Thymus (tissue), 14 donors: ENCODE results near the gene NUDCD3. TPM values are rescaled to one million over a fixed set of nuclear protein-coding genes. Genes with fewer than 3 reads are reported as not detected.
A peak's percentile ranks its signal among the peaks of the same experiment; 100 is the strongest.

Experiments used
- DNase-seq, 9 donors: peaks; one replicate each; pipeline ENCODE4 v3.0.0-alpha.2; 2013; ENCODE audit warnings: low spot score in 9 of 9, low read depth in 6 of 9, missing footprints in 1 of 9
- H3K27ac ChIP-seq, 2 donors: one replicate each; pipeline ENCODE4 v1.5.1; 2013; ENCODE audit warnings: control low read depth in 1 of 2, low read depth in 1 of 2, low read length in 1 of 2, mild to moderate bottlenecking in 1 of 2, moderate library complexity in 1 of 2
- H3K27me3 ChIP-seq, 2 donors: one replicate each; pipeline ENCODE4 v1.5.1; 2013; ENCODE audit warnings: low read length in 1 of 2; ENCODE audit not compliant: control insufficient read depth in 2 of 2, insufficient read depth in 1 of 2
- H3K36me3 ChIP-seq, 2 donors: one replicate each; pipeline ENCODE4 v1.5.1; 2013; ENCODE audit warnings: low read length in 1 of 2, mild to moderate bottlenecking in 1 of 2, moderate library complexity in 1 of 2; ENCODE audit not compliant: control insufficient read depth in 2 of 2, insufficient read depth in 2 of 2
- H3K4me1 ChIP-seq, 2 donors: one replicate each; pipeline ENCODE4 v1.5.1; 2013; ENCODE audit warnings: low read length in 2 of 2; ENCODE audit not compliant: control insufficient read depth in 2 of 2, insufficient read depth in 2 of 2
- H3K4me3 ChIP-seq, 2 donors: one replicate each; pipeline ENCODE4 v1.5.1; 2013; ENCODE audit warnings: low read length in 2 of 2, control low read depth in 1 of 2, mild to moderate bottlenecking in 1 of 2
- H3K9me3 ChIP-seq, 2 donors: one replicate each; pipeline ENCODE4 v1.5.1; 2013; ENCODE audit warnings: low read length in 1 of 2, mild to moderate bottlenecking in 1 of 2; ENCODE audit not compliant: control insufficient read depth in 2 of 2, insufficient read depth in 1 of 2
- WGBS: extraction: QIAGEN DNeasy Blood & Tissue Kit; methylation state at CpG from one replicate; pipeline ENCODE4 v1.1.7; 2013; 5-methylcytosine and 5-hydroxymethylcytosine counted together
- long read RNA-seq, 10 donors: transcript quantifications; one replicate each; lab custom pipeline, GENCODE V29; 2026
- polyA plus RNA-seq: library from polyadenylated mRNA; stranded (reverse); fragments of 200-250 nt; gene quantifications from one replicate; pipeline ENCODE4 v1.2.3, GENCODE V29; 2013
- total RNA-seq: library from RNA; stranded (reverse); fragments of 120-200 nt; gene quantifications from one replicate; pipeline ENCODE4 v1.2.4, GENCODE V29; 2013
- donor health status: healthy.

Gene NUDCD3
- total RNA-seq, result 32.9 TPM
- 33.9 TPM for polyA plus RNA-seq
- long read RNA-seq, donor 1, result 0 reads
- long read RNA-seq, donor 2, result 0 reads
- long read RNA-seq, donor 3, full-length matches to known transcripts, result 11 of 11 reads
- long read RNA-seq, donor 3, partial matches to known transcripts, result 0 of 11 reads
- long read RNA-seq, donor 3, other reads (novel, unspliced or antisense), result 0 of 11 reads
- long read RNA-seq, donor 4, full-length matches to known transcripts, result 6 of 858 reads
- long read RNA-seq, donor 4, partial matches to known transcripts, result 852 of 858 reads
- long read RNA-seq, donor 4, other reads (novel, unspliced or antisense), result 0 of 858 reads
- long read RNA-seq, donor 5, full-length matches to known transcripts, result 15 of 1,852 reads
- long read RNA-seq, donor 5, partial matches to known transcripts, result 1,824 of 1,852 reads
- long read RNA-seq, donor 5, other reads (novel, unspliced or antisense), result 13 of 1,852 reads
- long read RNA-seq, donor 6, full-length matches to known transcripts, result 10 of 10 reads
- long read RNA-seq, donor 6, partial matches to known transcripts, result 0 of 10 reads
- long read RNA-seq, donor 6, other reads (novel, unspliced or antisense), result 0 of 10 reads
- long read RNA-seq, donor 7, full-length matches to known transcripts, result 11 of 18 reads
- long read RNA-seq, donor 7, partial matches to known transcripts, result 7 of 18 reads
- long read RNA-seq, donor 7, other reads (novel, unspliced or antisense), result 0 of 18 reads
- long read RNA-seq, donor 8, full-length matches to known transcripts, result 2 of 2 reads
- long read RNA-seq, donor 8, partial matches to known transcripts, result 0 of 2 reads
- long read RNA-seq, donor 8, other reads (novel, unspliced or antisense), result 0 of 2 reads
- long read RNA-seq, donor 9, full-length matches to known transcripts, result 1 of 1 reads
- long read RNA-seq, donor 9, partial matches to known transcripts, result 0 of 1 reads
- long read RNA-seq, donor 9, other reads (novel, unspliced or antisense), result 0 of 1 reads
- long read RNA-seq, donor 10, full-length matches to known transcripts, result 2 of 7 reads
- long read RNA-seq, donor 10, partial matches to known transcripts, result 0 of 7 reads
- long read RNA-seq, donor 10, other reads (novel, unspliced or antisense), result 5 of 7 reads

GRCh38 chr7:44490351-44491200 is at the start of gene NUDCD3:
TSS of gene NUDCD3 (minus strand) at chr7:44490658. CDS start at chr7:44490600, 58 bp downstream.
- H3K4me1 ChIP-seq, result peaks cover 7 to 8% of the 10 kb centered on the region in 2 donors

GRCh38 chr7:44539669-44540506 is 49.4 kb upstream of the NUDCD3 start:
- 96% methylated on average over 27 of the region's 27 CpGs for WGBS
- Histone ChIP-seq H3K9me3 (no peaks in the 10 kb centered on the region), H3K4me1 (no peaks in the 10 kb centered on the region), H3K36me3 (no peaks in the 10 kb centered on the region), H3K4me3 (no peak overlapping the region), H3K27ac (no peak overlapping the region), H3K27me3 (no peaks in the 10 kb centered on the region)
- DNase-seq, result no peak

More at GRCh38 chr7:44490351-44491200, at the start of gene NUDCD3:
- Histone ChIP-seq H3K27ac (peak within 1 kb of the TSS; percentile 93 to 95), H3K9me3 (no peaks in the 10 kb centered on the region), H3K4me3 (peak within 1 kb of the TSS; percentile 78 to 89), H3K36me3 (peaks cover 0 to 3% of the 10 kb centered on the region in 2 donors), H3K27me3 (peaks cover 0 to 2% of the 10 kb centered on the region in 2 donors)
- under 1% methylated on average over 63 of the region's 63 CpGs for WGBS
- peak; percentile 72 to 94 (median 85) for DNase-seq

GRCh38 chr7:44538798-44539668 is 48.6 kb upstream of the NUDCD3 start:
- Histone ChIP-seq H3K4me1 (no peaks in the 10 kb centered on the region), H3K27ac (no peak overlapping the region), H3K36me3 (no peaks in the 10 kb centered on the region), H3K4me3 (no peak overlapping the region), H3K27me3 (no peaks in the 10 kb centered on the region), H3K9me3 (no peaks in the 10 kb centered on the region)
- no peak for DNase-seq
- WGBS, result 95% methylated on average over 32 of the region's 32 CpGs

- WGBS, result 95% methylated on average over 17 of the region's 17 CpGs
- DNase-seq, result no peak
Measured at GRCh38 chr7:44538093-44538797, 47.8 kb upstream of the NUDCD3 start.

GRCh38 chr7:44537442-44537841 is 47.0 kb upstream of the NUDCD3 start:
- Histone ChIP-seq H3K27ac (no peak overlapping the region), H3K4me3 (no peak overlapping the region), H3K36me3 (no peaks in the 10 kb centered on the region), H3K27me3 (no peaks in the 10 kb centered on the region), H3K9me3 (no peaks in the 10 kb centered on the region), H3K4me1 (no peaks in the 10 kb centered on the region)
- no peak for DNase-seq
- 97% methylated on average over 6 of the region's 6 CpGs for WGBS

More at GRCh38 chr7:44538093-44538797, 47.8 kb upstream of the NUDCD3 start:
- Histone ChIP-seq H3K4me3 (no peak overlapping the region), H3K27ac (no peak overlapping the region), H3K36me3 (no peaks in the 10 kb centered on the region), H3K4me1 (no peaks in the 10 kb centered on the region), H3K27me3 (no peaks in the 10 kb centered on the region), H3K9me3 (no peaks in the 10 kb centered on the region)

GRCh38 chr7:44536090-44536489 is 45.6 kb upstream of the NUDCD3 start:
- no peaks in the 10 kb centered on the region for H3K4me1 ChIP-seq
- H3K9me3 ChIP-seq, result no peaks in the 10 kb centered on the region
- no peaks in the 10 kb centered on the region for H3K27me3 ChIP-seq
- WGBS, result 95% methylated on average over 10 of the region's 10 CpGs
- DNase-seq, result no peak
- H3K36me3 ChIP-seq, result no peaks in the 10 kb centered on the region
- H3K4me3 ChIP-seq, result no peak overlapping the region
- H3K27ac ChIP-seq, result no peak overlapping the region
